Panc1 (cell line): ENCODE results near the gene FGF3.

Experiments used
- POLR2AphosphoS5 ChIP-seq: IDR thresholded peaks from 2 replicates; pipeline ENCODE4 v1.6.1; 2012; ENCODE audit warnings: mild to moderate bottlenecking, low read depth, low read length, moderate library complexity
- TF ChIP-seq, protein P1 (sequence below): fragments of 450-650 bp; IDR thresholded peaks from 2 replicates; pipeline ENCODE4 v1.5.1; 2017; ENCODE audit warnings: mild to moderate bottlenecking

DNA sequence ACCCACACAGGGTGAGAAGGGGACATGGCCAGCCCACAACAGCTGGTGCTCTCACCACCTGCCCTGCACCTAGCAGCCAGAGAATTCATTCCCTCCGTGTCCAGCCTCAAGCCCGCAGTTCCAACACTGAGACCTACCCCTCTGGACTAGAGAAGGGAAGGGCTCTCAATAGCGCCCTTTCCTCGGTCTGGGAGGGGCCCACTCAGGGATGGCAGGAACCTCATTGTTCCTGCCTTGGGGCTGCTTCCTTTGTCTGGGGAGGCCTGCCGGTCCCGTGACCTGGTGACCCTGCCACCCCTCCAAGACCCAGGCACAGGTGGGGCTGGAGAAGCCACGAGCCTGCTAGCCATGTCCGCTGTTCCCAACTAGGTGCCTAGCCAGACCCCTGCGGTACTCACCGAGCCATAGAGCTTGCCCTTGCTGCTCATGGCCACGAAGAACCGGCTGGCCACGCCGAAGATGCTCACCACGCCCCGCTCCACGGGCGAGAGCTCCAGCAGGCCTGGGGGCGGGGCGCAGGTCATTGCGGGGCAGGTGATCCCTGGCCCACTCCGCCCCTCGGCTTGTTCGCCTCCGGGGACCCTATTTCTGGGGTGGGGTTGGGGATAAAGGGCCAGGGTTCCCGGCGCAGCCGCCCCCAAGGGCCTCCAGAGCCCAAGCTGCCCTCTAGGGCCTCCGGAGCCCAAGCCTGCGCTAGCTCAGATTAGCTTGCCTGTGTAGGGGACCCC is 45.4 kb downstream of the FGF3 start:
- TF ChIP-seq, protein P1, sequence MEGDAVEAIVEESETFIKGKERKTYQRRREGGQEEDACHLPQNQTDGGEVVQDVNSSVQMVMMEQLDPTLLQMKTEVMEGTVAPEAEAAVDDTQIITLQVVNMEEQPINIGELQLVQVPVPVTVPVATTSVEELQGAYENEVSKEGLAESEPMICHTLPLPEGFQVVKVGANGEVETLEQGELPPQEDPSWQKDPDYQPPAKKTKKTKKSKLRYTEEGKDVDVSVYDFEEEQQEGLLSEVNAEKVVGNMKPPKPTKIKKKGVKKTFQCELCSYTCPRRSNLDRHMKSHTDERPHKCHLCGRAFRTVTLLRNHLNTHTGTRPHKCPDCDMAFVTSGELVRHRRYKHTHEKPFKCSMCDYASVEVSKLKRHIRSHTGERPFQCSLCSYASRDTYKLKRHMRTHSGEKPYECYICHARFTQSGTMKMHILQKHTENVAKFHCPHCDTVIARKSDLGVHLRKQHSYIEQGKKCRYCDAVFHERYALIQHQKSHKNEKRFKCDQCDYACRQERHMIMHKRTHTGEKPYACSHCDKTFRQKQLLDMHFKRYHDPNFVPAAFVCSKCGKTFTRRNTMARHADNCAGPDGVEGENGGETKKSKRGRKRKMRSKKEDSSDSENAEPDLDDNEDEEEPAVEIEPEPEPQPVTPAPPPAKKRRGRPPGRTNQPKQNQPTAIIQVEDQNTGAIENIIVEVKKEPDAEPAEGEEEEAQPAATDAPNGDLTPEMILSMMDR: no peak
- no peak for TF ChIP-seq POLR2AphosphoS5
